ENCODE results near the gene EIF3L. TPM values are rescaled to one million over a fixed set of nuclear protein-coding genes. Genes with fewer than 3 reads are reported as not detected.

EIF3L gene
- total RNA-seq, 4 donors from 2014 or later, result 192 to 499 (median 281) TPM

- Histone ChIP-seq H3K36me3 (peaks cover 62 to 99% (median 68%) of the 10 kb centered on the region in 3 donors), H3K4me1 (peaks cover 0 to 17% (median 0%) of the 10 kb centered on the region in 3 donors)
- 100% methylated on average over 1 of the region's 4 CpGs; no CpG with 5 or more reads in 1 of the 2 donors for WGBS, 2 donors
These were observed 74.7 kb downstream of the EIF3L start for GRCh38 chr22:37923927-37924326.

GRCh38 chr22:37924386-37925065, 75.3 kb downstream of the EIF3L start:
- H3K27me3 ChIP-seq, result no peaks in the 10 kb centered on the region
- H3K4me1 ChIP-seq, result peaks cover 0 to 23% (median 6%) of the 10 kb centered on the region in 3 donors
- H3K27ac ChIP-seq, result peak overlapping the region in 2 of 4 donors; percentile 10 to 20
- H3K36me3 ChIP-seq, result peaks cover 64 to 99% (median 67%) of the 10 kb centered on the region in 3 donors
- intact Hi-C loops (cut with DNase I), result no loop called here
- 80 to 87% methylated on average over 2 to 6 of the region's 18 CpGs for WGBS, 2 donors
- H3K9me3 ChIP-seq, result no peaks in the 10 kb centered on the region
- H3K4me3 ChIP-seq, result no peak overlapping the region
- no peak for DNase-seq
- TF ChIP-seq POLR2A (IDR thresholded peaks at IDR 0.05) (no peak), CTCF (IDR thresholded peaks at IDR 0.05) (no peak)

More at GRCh38 chr22:37923927-37924326, 74.7 kb downstream of the EIF3L start:
- no peak for DNase-seq
- Histone ChIP-seq H3K4me3 (no peak overlapping the region), H3K27me3 (no peaks in the 10 kb centered on the region), H3K27ac (no peak overlapping the region), H3K9me3 (no peaks in the 10 kb centered on the region)
- TF ChIP-seq CTCF (IDR thresholded peaks at IDR 0.05) (no peak), POLR2A (IDR thresholded peaks at IDR 0.05) (no peak)
- intact Hi-C loops (cut with DNase I), result no loop called here

GRCh38 chr22:37925330-37925729, 76.1 kb downstream of the EIF3L start:
- intact Hi-C loops (cut with DNase I), result no loop called here
- Histone ChIP-seq H3K9me3 (no peaks in the 10 kb centered on the region), H3K4me1 (peaks cover 3 to 31% (median 8%) of the 10 kb centered on the region in 3 donors), H3K4me3 (no peak overlapping the region), H3K27me3 (no peaks in the 10 kb centered on the region), H3K27ac (peak overlapping the region in 1 of 4 donors; percentile 10), H3K36me3 (peaks cover 64 to 99% (median 71%) of the 10 kb centered on the region in 3 donors)
- WGBS, 2 donors, result 63% methylated on average over 2 of the region's 3 CpGs
- TF ChIP-seq CTCF (IDR thresholded peaks at IDR 0.05) (no peak), POLR2A (IDR thresholded peaks at IDR 0.05) (no peak)
- DNase-seq, result no peak

DNA sequence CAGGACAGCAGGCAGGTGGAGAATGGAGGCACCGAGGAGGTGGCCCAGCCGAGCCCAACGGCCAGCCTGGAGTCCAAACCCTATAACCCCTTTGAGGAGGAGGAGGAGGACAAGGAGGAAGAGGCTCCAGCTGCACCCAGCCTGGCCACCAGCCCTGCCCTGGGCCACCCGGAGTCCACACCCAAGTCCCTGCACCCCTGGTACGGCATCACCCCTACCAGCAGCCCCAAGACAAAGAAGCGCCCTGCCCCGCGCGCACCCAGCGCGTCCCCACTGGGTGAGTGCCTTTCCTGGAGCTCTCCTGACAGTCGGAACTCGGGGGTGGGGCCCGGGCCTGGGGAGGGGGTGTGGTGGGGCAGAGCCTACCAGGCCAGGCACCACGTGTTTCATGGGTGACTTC, 76.5 kb downstream of the EIF3L start:
- WGBS, 2 donors, result 80% methylated on average over 1 of the region's 15 CpGs; no CpG with 5 or more reads in 1 of the 2 donors
- no peaks in the 10 kb centered on the region for H3K27me3 ChIP-seq
- H3K9me3 ChIP-seq, result no peaks in the 10 kb centered on the region
- TF ChIP-seq CTCF (IDR thresholded peaks at IDR 0.05) (no peak), POLR2A (IDR thresholded peaks at IDR 0.05) (no peak)
- H3K27ac ChIP-seq, result peak overlapping the region in 1 of 4 donors; percentile 34
- peaks cover 7 to 35% (median 8%) of the 10 kb centered on the region in 3 donors for H3K4me1 ChIP-seq
- DNase-seq, result no peak
- H3K36me3 ChIP-seq, result peaks cover 64 to 99% (median 71%) of the 10 kb centered on the region in 3 donors
- intact Hi-C loops (cut with DNase I), result no loop called here
- no peak overlapping the region for H3K4me3 ChIP-seq

DNA sequence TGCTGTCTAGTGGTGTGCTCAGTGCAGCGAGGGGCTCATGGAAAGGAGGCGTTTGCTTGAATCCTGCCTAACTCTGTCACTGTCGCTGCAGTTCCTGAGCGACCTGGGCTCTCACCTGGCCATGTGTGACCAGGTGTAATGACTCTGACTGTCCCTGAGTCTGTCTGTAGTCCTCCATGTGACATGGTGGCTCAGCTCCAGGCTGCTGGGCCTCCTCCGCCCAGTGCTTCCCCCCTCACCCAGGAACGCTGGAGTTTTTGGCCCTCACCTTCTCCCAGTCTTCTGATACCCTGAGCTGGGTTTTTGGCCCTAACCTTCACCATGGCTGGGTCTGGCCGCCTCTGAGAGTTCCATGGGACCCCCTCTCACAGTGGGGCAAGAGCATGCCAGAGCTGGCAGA, 77.1 kb downstream of the EIF3L start:
- Histone ChIP-seq H3K9me3 (no peaks in the 10 kb centered on the region), H3K4me3 (no peak overlapping the region), H3K27me3 (no peaks in the 10 kb centered on the region), H3K27ac (peak overlapping the region in 1 of 4 donors; percentile 34), H3K4me1 (peaks cover 8 to 41% (median 9%) of the 10 kb centered on the region in 3 donors), H3K36me3 (peaks cover 64 to 99% (median 71%) of the 10 kb centered on the region in 3 donors)
- WGBS, 2 donors, result 85% methylated on average over 4 of the region's 7 CpGs; no CpG with 5 or more reads in 1 of the 2 donors
- TF ChIP-seq POLR2A (IDR thresholded peaks at IDR 0.05) (no peak), CTCF (IDR thresholded peaks at IDR 0.05) (no peak)
- intact Hi-C loops (cut with DNase I), result no loop called here
- no peak for DNase-seq

Measured in esophagus squamous epithelium (tissue), 5 donors.